ENCODE data around the gene SMAGP. TPM values are rescaled to one million over a fixed set of nuclear protein-coding genes. Genes with fewer than 3 reads are reported as not detected.
A peak's percentile ranks its signal among the peaks of the same experiment; 100 is the strongest.

SMAGP gene
- total and polyA plus RNA-seq, 2 of the 13 experiments (the other 11 are each of a cell fraction or from before 2014, with no cell fraction given), result 9.2 TPM

DNA sequence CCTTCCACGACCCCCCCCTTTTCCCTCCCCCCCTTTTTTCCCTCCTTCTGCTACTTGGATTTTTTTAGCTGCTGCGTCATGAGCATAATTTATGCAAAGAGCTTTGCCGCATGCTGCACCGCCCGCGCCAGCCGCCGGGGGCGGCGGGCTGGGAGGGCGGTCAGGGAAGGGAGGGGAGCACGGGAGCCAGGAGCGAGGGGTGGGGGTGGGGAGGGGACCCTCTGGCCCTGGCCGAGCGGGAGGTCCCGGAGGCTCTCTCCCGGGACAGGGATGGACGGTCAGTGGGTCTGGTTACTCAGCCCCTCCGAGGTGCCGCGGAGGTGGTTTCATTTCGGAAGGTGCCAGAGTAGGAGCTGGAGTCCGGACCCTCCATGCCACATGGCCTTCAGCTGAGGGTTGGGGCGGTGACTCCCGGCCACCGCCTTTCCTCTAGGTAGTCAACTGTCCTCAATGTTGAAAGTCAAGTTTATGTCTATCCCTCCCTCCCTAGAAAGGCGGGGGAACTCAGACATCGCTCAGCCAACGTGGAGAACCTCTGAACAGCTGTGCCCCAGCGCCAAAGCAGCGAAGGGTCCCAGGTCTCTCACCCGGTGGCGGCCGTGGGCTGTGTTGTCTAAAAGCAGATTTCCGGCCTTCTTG, 52.1 kb downstream of the SMAGP start, which contains the start of gene POU6F1 (continued):
- peak; percentile 51; the same call in 1 of the 2 replicates for TF ChIP-seq ZBTB7B (CRISPR knock-in tag; IDR thresholded peaks at IDR 0.05)
- no peak; a peak in 1 of 4 replicates for TF ChIP-seq KLF16 (CRISPR knock-in tag; IDR thresholded peaks at IDR 0.05)
- TF ChIP-seq HOXA9 (CRISPR knock-in tag; IDR thresholded peaks at IDR 0.05; ENCODE audit: borderline replicate concordance), result no peak
- no peak for TF ChIP-seq ZNF260 (CRISPR knock-in tag; IDR thresholded peaks at IDR 0.05; ENCODE audit: borderline replicate concordance, low read depth)
- TF ChIP-seq RXRA (CRISPR knock-in tag; IDR thresholded peaks at IDR 0.05), result peak; percentile 35; the same call in 1 of the 2 replicates
- TF ChIP-seq SIN3B (IDR thresholded peaks at IDR 0.05; ENCODE audit: low read length), result no peak
- no peak for TF ChIP-seq CBX5 (CRISPR knock-in tag; IDR thresholded peaks at IDR 0.05; ENCODE audit: borderline replicate concordance)
- no peak for TF ChIP-seq MAFG (CRISPR knock-in tag; IDR thresholded peaks at IDR 0.05)
- TF ChIP-seq, protein P1, sequence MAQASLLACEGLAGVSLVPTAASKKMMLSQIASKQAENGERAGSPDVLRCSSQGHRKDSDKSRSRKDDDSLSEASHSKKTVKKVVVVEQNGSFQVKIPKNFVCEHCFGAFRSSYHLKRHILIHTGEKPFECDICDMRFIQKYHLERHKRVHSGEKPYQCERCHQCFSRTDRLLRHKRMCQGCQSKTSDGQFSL (CRISPR knock-in tag; IDR thresholded peaks at IDR 0.05), result peak; percentile 23; the same call in 1 of the 2 replicates
- TF ChIP-seq EZH2 (conservative IDR thresholded peaks at IDR 0.05; ENCODE audit: low read depth, low read length), result no peak
- TF ChIP-seq, protein P2, sequence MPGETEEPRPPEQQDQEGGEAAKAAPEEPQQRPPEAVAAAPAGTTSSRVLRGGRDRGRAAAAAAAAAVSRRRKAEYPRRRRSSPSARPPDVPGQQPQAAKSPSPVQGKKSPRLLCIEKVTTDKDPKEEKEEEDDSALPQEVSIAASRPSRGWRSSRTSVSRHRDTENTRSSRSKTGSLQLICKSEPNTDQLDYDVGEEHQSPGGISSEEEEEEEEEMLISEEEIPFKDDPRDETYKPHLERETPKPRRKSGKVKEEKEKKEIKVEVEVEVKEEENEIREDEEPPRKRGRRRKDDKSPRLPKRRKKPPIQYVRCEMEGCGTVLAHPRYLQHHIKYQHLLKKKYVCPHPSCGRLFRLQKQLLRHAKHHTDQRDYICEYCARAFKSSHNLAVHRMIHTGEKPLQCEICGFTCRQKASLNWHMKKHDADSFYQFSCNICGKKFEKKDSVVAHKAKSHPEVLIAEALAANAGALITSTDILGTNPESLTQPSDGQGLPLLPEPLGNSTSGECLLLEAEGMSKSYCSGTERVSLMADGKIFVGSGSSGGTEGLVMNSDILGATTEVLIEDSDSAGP (CRISPR knock-in tag; IDR thresholded peaks at IDR 0.05; ENCODE audit: borderline replicate concordance), result peak; percentile 32; the same call in 1 of the 2 replicates
- TF ChIP-seq, protein P3, sequence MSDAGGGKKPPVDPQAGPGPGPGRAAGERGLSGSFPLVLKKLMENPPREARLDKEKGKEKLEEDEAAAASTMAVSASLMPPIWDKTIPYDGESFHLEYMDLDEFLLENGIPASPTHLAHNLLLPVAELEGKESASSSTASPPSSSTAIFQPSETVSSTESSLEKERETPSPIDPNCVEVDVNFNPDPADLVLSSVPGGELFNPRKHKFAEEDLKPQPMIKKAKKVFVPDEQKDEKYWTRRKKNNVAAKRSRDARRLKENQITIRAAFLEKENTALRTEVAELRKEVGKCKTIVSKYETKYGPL (CRISPR knock-in tag; IDR thresholded peaks at IDR 0.05), result no peak
- no peak for TF ChIP-seq DR1 (CRISPR knock-in tag; IDR thresholded peaks at IDR 0.05)
- no peak for TF ChIP-seq THYN1 (CRISPR knock-in tag; IDR thresholded peaks at IDR 0.05; ENCODE audit: borderline replicate concordance, low read depth)
- TF ChIP-seq TAF1 (CRISPR knock-in tag; IDR thresholded peaks at IDR 0.05), result peak; percentile 37
- TF ChIP-seq RBM39 (IDR thresholded peaks at IDR 0.05; ENCODE audit: low read depth, low read length, poor library complexity, severe bottlenecking), result peak; percentile 8
- TF ChIP-seq ZNF317 (CRISPR knock-in tag; IDR thresholded peaks at IDR 0.05), result 0 out of 2 replicates have a peak, but pooled peaks have one; percentile 36
- TF ChIP-seq SAP130 (CRISPR knock-in tag; IDR thresholded peaks at IDR 0.05; ENCODE audit: low read depth), result peak; percentile 48; the same call in 1 of the 2 replicates
- TF ChIP-seq SOX13 (IDR thresholded peaks at IDR 0.05), result no peak
- TF ChIP-seq SOX13 (CRISPR knock-in tag; conservative IDR thresholded peaks at IDR 0.05 in 1 of 2, IDR thresholded peaks at IDR 0.05 in 1 of 2), result no peak
- TF ChIP-seq HOXA5 (CRISPR knock-in tag; IDR thresholded peaks at IDR 0.05), result 0 out of 2 replicates have a peak, but pooled peaks have one; percentile 28
- TF ChIP-seq, protein P4, sequence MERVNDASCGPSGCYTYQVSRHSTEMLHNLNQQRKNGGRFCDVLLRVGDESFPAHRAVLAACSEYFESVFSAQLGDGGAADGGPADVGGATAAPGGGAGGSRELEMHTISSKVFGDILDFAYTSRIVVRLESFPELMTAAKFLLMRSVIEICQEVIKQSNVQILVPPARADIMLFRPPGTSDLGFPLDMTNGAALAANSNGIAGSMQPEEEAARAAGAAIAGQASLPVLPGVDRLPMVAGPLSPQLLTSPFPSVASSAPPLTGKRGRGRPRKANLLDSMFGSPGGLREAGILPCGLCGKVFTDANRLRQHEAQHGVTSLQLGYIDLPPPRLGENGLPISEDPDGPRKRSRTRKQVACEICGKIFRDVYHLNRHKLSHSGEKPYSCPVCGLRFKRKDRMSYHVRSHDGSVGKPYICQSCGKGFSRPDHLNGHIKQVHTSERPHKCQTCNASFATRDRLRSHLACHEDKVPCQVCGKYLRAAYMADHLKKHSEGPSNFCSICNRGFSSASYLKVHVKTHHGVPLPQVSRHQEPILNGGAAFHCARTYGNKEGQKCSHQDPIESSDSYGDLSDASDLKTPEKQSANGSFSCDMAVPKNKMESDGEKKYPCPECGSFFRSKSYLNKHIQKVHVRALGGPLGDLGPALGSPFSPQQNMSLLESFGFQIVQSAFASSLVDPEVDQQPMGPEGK (CRISPR knock-in tag; IDR thresholded peaks at IDR 0.05), result peak; percentile 79
- TF ChIP-seq SOX5 (CRISPR knock-in tag; IDR thresholded peaks at IDR 0.05; ENCODE audit: borderline replicate concordance), result no peak
- 0 out of 2 replicates have a peak, but pooled peaks have one; percentile 15 for TF ChIP-seq MED1 (CRISPR knock-in tag; IDR thresholded peaks at IDR 0.05)
- TF ChIP-seq ZNF546 (CRISPR knock-in tag; conservative IDR thresholded peaks at IDR 0.05), result no peak
- 0 out of 2 replicates have a peak, but pooled peaks have one; percentile 42 for TF ChIP-seq ZNF777 (CRISPR knock-in tag; IDR thresholded peaks at IDR 0.05)

Data from HepG2 (cell line).